Colonic mucosa (tissue), 4 donors: ENCODE results near the gene MBTD1. TPM values are rescaled to one million over a fixed set of nuclear protein-coding genes. Genes with fewer than 3 reads are reported as not detected.

Experiments
- DNase-seq: peaks from one replicate; pipeline ENCODE4 v3.0.0-alpha.2; 2020
- H3K27ac ChIP-seq: fragments of 200-600 bp; one replicate; pipeline ENCODE4 v1.8.0; 2021
- H3K27me3 ChIP-seq: fragments of 200-600 bp; one replicate; pipeline ENCODE4 v1.8.0; 2021
- H3K36me3 ChIP-seq: fragments of 200-600 bp; one replicate; pipeline ENCODE4 v1.8.0; 2021
- H3K4me1 ChIP-seq: fragments of 200-600 bp; one replicate; pipeline ENCODE4 v1.8.0; 2021; ENCODE audit warnings: mild to moderate bottlenecking
- H3K4me3 ChIP-seq: fragments of 200-600 bp; one replicate; pipeline ENCODE4 v1.8.0; 2021
- H3K9ac ChIP-seq, 2 donors: one replicate each; pipeline ENCODE4 v1.7.0; 2013; ENCODE audit warnings: control low read depth in 2 of 2, low read depth in 2 of 2, low read length in 2 of 2
- H3K9me3 ChIP-seq: fragments of 200-600 bp; one replicate; pipeline ENCODE4 v1.8.0; 2021
- intact Hi-C: fragments of 100-400 bp; cut with DNase I; formaldehyde crosslinking; loops from one replicate; pipeline ENCODE4 v1.14.1; 2022
- total RNA-seq, 2 donors: library from RNA; stranded (reverse); fragmentation: NEBNext Ultra II Directional in 1 of 2; extraction: Animal tissue kit (Norgen Biotek cat#: 25700) in 1 of 2; gene quantifications; one replicate each; pipeline ENCODE4 v1.2.1, GENCODE V29; 2021
- TF ChIP-seq, protein P1 (sequence below): fragments of 200-600 bp; IDR thresholded peaks from one replicate; pipeline ENCODE4 v1.8.0; 2022; ENCODE audit warnings: antibody characterized with exemption, mild to moderate bottlenecking
- donor health status: healthy.
- donor health status: DM: no; HTN: no; CAD: no.
- donor health status: DM: no; HTN: no; CAD: no.

Gene MBTD1
- total RNA-seq, 2 donors from 2014 or later = 11.3 to 14.9 TPM

DNA sequence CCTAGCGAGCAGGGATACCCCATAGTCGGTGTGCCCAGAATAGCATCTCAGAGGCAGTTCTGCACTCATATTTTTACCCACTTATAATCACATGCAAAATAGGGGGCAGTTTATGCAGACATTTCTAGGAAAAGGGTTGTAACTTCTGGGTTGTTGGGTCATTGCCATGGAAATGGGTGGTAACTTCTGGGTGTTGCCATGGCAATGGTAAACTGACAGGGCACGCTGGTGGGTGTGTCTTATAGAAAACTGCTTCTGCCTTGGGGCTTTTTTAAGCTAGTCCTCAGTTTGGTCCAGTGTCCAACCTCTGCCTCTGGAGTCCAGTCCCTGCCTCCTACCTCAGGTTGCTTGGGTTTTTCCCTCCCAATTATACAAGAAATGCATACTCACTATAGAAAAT, 131.8 kb downstream of the MBTD1 start:
- Histone ChIP-seq H3K27ac (no peak overlapping the region), H3K9ac (no peak overlapping the region), H3K9me3 (no peaks in the 10 kb centered on the region), H3K36me3 (no peaks in the 10 kb centered on the region), H3K4me3 (no peak overlapping the region), H3K27me3 (no peaks in the 10 kb centered on the region), H3K4me1 (no peaks in the 10 kb centered on the region)
- intact Hi-C loops = no loop called here
- TF ChIP-seq, protein P1, sequence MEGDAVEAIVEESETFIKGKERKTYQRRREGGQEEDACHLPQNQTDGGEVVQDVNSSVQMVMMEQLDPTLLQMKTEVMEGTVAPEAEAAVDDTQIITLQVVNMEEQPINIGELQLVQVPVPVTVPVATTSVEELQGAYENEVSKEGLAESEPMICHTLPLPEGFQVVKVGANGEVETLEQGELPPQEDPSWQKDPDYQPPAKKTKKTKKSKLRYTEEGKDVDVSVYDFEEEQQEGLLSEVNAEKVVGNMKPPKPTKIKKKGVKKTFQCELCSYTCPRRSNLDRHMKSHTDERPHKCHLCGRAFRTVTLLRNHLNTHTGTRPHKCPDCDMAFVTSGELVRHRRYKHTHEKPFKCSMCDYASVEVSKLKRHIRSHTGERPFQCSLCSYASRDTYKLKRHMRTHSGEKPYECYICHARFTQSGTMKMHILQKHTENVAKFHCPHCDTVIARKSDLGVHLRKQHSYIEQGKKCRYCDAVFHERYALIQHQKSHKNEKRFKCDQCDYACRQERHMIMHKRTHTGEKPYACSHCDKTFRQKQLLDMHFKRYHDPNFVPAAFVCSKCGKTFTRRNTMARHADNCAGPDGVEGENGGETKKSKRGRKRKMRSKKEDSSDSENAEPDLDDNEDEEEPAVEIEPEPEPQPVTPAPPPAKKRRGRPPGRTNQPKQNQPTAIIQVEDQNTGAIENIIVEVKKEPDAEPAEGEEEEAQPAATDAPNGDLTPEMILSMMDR = no peak
- no peak for DNase-seq

Other genes with a start within 250 kb of the MBTD1 start
- 10 to 100 TPM; 46.0 to 67.0 TPM for gene SPAG9, start 139.2 kb downstream of the MBTD1 start, total RNA-seq
- gene NME1, start 106.5 kb downstream of the MBTD1 start, total RNA-seq = 100 to 1,000 TPM in 1 of 2 donors, 10 to 100 TPM in 1; 37.1 to 168 TPM
- gene NME2, start 93.6 kb downstream of the MBTD1 start, total RNA-seq = 100 to 1,000 TPM; 428 to 708 TPM
- gene UTP18, start 497 bp upstream of the MBTD1 start, total RNA-seq = 10 to 100 TPM; 20.0 to 30.9 TPM